Measurements from ENCODE around the gene AQP12B.

DNA sequence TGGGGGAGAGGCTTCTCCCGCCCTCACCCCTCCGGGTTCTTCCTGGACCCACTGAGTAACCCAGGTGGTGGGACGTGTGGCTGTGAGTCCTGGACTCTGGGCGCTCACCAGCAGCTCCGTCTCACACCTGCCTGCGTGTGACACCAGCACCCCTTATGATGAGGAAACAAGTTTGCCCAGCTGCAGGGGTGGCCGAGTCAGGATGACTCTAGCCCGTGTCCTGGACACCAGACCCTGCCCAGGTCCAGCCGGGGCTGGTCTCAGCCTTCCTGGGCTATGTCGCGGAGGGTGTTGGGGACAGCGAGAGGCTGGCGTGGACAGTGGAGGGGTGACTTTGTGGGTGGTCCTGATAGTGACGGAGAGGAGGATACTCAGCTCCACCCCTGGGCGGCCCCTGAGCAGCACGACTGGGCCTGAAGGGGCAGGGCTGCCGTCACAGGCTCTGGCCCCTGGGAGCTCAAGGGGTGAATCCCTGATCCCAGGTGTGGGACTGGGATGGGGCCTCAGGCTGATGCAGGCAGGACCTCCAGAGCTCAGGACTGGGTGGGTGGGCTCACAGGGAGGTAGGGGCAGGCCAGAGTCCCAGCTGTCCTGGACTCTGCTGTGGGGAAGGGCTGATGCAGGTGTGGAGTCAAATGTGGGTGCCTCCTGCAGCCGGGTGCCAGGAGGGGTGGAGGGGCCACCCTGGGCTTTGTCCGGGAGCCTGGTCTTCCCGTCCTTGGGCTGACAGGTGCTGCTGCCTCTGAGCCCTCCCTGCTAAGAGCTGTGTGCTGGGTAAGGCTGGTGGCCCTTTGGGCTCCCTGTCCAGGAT is 53.7 kb downstream of the AQP12B start:
- no peak for TF ChIP-seq CTCF (IDR thresholded peaks at IDR 0.05; ENCODE audit: borderline replicate concordance, extremely low read depth, low read length, poor library complexity, severe bottlenecking)
- TF ChIP-seq EZH2 (IDR thresholded peaks at IDR 0.05; ENCODE audit: borderline replicate concordance, low read depth, low read length, severe bottlenecking), result no peak
